ENCODE results near the gene MUS81. TPM values are rescaled to one million over a fixed set of nuclear protein-coding genes. Genes with fewer than 3 reads are reported as not detected.

Gene MUS81
- total RNA-seq, 1 donor from 2014 or later, result 83.1 TPM

DNA sequence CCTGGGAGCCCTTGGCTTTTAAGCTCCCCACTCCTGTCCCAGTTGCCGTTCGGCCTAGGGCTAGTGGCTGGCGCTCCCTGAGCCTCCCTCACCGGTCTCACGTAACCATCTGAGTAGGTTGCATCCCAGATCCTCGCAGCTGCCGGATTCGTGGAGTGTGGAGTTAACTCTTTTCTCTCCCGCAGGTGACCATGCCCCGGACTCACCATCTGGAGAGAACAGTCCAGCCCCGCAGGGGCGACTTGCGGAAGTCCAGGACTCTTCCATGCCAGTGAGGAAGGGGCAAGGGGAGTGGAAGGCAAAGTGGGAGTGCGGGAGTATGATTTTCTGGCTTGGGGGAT, 902 bp downstream of the MUS81 start:
- intact Hi-C loops (cut with micrococcal nuclease), result no loop called here
- no peak for ATAC-seq (ENCODE audit: low read depth)
- Mint-ChIP-seq H3K27ac (peak overlapping the region; percentile 98), H3K4me3 (peak overlapping the region; percentile 99), H3K4me1 (peaks cover 38% of the 10 kb centered on the region), H3K36me3 (ENCODE audit: low read depth) (peaks cover 55% of the 10 kb centered on the region), H3K9me3 (no peaks in the 10 kb centered on the region), H3K27me3 (no peaks in the 10 kb centered on the region)
- ChIA-PET POLR2A (interaction anchor here (0.5 to 7.1 kb wide), 13 partner anchors 9 to 362 kb away, joined by 3 to 340 read pairs (median 26); partner anchors contain the start of genes BANF1, CCDC85B, EFEMP2 and EIF1AD), CTCF (interaction anchor here (1.2 to 4.3 kb wide), 3 partner anchors 24 to 750 kb away, joined by 3 to 63 read pairs (median 51); partner anchors contain the start of genes CCDC85B, FIBP and TM7SF2)
- TF ChIP-seq, protein P1, sequence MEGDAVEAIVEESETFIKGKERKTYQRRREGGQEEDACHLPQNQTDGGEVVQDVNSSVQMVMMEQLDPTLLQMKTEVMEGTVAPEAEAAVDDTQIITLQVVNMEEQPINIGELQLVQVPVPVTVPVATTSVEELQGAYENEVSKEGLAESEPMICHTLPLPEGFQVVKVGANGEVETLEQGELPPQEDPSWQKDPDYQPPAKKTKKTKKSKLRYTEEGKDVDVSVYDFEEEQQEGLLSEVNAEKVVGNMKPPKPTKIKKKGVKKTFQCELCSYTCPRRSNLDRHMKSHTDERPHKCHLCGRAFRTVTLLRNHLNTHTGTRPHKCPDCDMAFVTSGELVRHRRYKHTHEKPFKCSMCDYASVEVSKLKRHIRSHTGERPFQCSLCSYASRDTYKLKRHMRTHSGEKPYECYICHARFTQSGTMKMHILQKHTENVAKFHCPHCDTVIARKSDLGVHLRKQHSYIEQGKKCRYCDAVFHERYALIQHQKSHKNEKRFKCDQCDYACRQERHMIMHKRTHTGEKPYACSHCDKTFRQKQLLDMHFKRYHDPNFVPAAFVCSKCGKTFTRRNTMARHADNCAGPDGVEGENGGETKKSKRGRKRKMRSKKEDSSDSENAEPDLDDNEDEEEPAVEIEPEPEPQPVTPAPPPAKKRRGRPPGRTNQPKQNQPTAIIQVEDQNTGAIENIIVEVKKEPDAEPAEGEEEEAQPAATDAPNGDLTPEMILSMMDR (IDR thresholded peaks at IDR 0.05), result no peak
- no peak for DNase-seq

DNA sequence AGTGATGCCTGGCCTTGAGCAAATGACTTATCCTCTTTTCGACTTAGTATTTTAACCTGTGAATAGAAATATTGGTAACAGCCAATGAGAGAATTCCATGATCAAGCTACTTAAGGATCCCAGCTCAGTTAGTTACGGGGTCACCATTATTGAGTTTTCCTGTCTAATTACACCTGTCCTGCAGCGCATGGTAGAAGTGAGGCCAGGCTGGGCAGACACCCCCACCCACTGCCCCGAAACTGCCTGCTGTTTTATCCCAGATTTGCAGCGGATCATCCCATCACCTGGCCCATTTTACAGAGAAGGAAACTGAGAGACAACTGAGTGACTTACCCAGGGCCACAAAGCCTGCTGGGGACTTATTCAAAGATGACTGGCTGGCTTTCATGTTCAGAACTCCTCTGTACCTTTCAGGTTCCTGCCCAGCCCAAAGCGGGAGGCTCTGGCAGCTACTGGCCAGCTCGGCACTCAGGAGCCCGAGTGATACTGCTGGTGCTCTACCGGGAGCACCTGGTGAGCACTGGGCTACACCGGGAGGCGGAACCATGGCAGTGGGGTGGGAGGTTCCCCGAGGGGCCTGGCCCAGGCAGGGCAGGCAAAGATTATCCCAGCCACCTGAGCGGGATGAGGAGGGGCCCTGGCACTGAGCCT, 1.4 kb downstream of the MUS81 start:
- TF ChIP-seq, protein P1 (IDR thresholded peaks at IDR 0.05), result no peak
- Mint-ChIP-seq H3K27me3 (no peaks in the 10 kb centered on the region), H3K4me3 (peak overlapping the region; percentile 99), H3K27ac (no peak overlapping the region), H3K36me3 (ENCODE audit: low read depth) (peaks cover 53% of the 10 kb centered on the region), H3K9me3 (no peaks in the 10 kb centered on the region), H3K4me1 (peaks cover 33% of the 10 kb centered on the region)
- ChIA-PET CTCF (interaction anchor here (1.2 to 4.3 kb wide), 3 partner anchors 24 to 750 kb away, joined by 3 to 63 read pairs (median 51); partner anchors contain the start of genes CCDC85B, FIBP and TM7SF2), POLR2A (interaction anchor here (0.6 to 7.1 kb wide), 7 partner anchors 8 to 506 kb away, joined by 3 to 340 read pairs (median 20); partner anchors contain the start of genes BANF1, CCDC85B, EFEMP2 and EIF1AD)
- intact Hi-C loops (cut with micrococcal nuclease), result no loop called here
- peak; percentile 14 for DNase-seq
- no peak for ATAC-seq (ENCODE audit: low read depth)

DNA sequence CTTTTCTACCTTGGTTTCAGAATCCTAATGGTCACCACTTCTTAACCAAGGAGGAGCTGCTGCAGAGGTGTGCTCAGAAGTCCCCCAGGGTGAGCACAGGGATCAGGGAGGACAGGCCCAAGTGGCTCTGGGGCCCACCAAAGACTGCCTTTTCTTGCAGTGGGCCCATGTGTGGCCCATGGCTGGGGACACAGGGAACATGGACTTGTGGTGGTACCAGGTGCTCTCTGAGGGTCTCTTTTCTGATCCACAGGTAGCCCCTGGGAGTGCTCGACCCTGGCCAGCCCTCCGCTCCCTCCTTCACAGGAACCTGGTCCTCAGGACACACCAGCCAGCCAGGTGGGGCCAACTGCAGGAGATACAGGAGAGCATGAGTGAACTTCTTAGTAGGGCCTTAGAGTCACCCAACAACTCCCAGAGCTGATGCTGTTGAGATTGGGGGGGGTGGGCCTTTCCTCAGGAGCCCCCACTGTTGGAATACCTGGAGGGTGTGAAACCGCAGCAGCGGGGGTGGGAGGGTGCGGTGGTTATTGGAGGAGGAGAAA, 2.0 kb downstream of the MUS81 start:
- H3K27ac Mint-ChIP-seq, result no peak overlapping the region
- intact Hi-C loops (cut with micrococcal nuclease), result no loop called here
- TF ChIP-seq, protein P1 (IDR thresholded peaks at IDR 0.05), result no peak
- H3K4me1 Mint-ChIP-seq, result peaks cover 30% of the 10 kb centered on the region
- peaks cover 55% of the 10 kb centered on the region for H3K36me3 Mint-ChIP-seq (ENCODE audit: low read depth)
- no peaks in the 10 kb centered on the region for H3K27me3 Mint-ChIP-seq
- no peak overlapping the region for H3K4me3 Mint-ChIP-seq
- POLR2A ChIA-PET, result interaction anchor here (0.6 to 7.1 kb wide), 4 partner anchors 8 to 506 kb away, joined by 3 to 340 read pairs (median 58); partner anchors contain the start of genes BANF1, CCDC85B, EFEMP2 and EIF1AD
- CTCF ChIA-PET, result interaction anchor here (4.2 kb wide), 1 partner anchor 23 kb away, joined by 51 read pairs; no protein-coding TSS in a partner anchor
- H3K9me3 Mint-ChIP-seq, result no peaks in the 10 kb centered on the region
- DNase-seq (no peak), ATAC-seq (ENCODE audit: low read depth) (no peak)

DNA sequence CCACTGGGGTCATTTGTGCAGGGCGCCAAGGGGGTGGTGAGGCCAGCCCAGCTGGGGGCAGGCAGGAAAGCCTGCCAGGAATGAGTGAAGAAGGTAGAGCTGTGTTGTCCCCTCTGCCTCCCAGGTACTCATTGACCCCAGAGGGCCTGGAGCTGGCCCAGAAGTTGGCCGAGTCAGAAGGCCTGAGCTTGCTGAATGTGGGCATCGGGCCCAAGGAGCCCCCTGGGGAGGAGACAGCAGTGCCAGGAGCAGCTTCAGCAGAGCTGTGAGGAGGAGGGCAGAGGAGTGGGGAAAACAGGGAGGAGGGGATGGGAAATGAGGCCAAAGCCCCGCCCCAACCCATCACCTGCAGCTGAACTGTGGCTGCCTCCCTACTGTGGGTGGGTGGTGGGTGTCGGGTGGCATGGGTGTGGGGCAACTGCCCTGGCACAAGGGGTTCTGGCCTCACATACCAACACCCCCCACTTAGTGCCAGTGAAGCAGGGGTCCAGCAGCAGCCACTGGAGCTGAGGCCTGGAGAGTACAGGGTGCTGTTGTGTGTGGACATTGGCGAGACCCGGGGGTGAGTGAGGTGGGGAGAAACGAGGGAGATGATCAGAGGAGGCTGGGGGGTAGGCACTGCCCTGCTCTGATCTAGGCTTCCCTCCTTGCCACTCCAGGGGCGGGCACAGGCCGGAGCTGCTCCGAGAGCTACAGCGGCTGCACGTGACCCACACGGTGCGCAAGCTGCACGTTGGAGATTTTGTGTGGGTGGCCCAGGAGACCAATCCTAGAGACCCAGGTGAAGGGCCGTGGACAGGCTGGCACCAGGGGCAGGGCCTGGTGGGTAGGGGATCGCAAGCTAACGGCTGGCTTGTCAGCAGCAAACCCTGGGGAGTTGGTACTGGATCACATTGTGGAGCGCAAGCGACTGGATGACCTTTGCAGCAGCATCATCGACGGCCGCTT, 3.0 kb downstream of the MUS81 start:
- Mint-ChIP-seq H3K27ac (no peak overlapping the region), H3K4me1 (peaks cover 30% of the 10 kb centered on the region), H3K9me3 (no peaks in the 10 kb centered on the region), H3K4me3 (no peak overlapping the region), H3K27me3 (no peaks in the 10 kb centered on the region), H3K36me3 (ENCODE audit: low read depth) (peaks cover 56% of the 10 kb centered on the region)
- no peak for ATAC-seq (ENCODE audit: low read depth)
- ChIA-PET POLR2A (interaction anchor here (7.1 kb wide), 1 partner anchor 26 kb away, joined by 340 read pairs; the partner anchor contains the start of genes CCDC85B and FIBP), CTCF (interaction anchor here (1.0 kb wide), 1 partner anchor 8 kb away, joined by 3 read pairs; no protein-coding TSS in a partner anchor)
- no peak for DNase-seq
- intact Hi-C loops (cut with micrococcal nuclease), result no loop called here
- TF ChIP-seq, protein P1 (IDR thresholded peaks at IDR 0.05), result no peak

All from activated B cell treated with CpG ODN at 0.5 μM for 24 hours (primary cell).